A549 (cell line): ENCODE results near the gene STK11IP. TPM values are rescaled to one million over a fixed set of nuclear protein-coding genes. Genes with fewer than 3 reads are reported as not detected.

Source experiments
- ATAC-seq, 2 experiments: fragments of 200-7000 bp in 1 of 2; fragments of >200 bp in 1 of 2; cut with Nextera tagmentation in 1 of 2; cut with Tn5 transposase in 1 of 2; 3 replicates each; pipeline versions ENCODE4 v1.8.0 to v1.9.1; 2018 to 2020; ENCODE audit warnings: mild to moderate bottlenecking in 1 of 2, moderate library complexity in 1 of 2
- CTCF ChIA-PET: fragments of 300-600 bp; sonication (Branson Sonifier 250); formaldehyde crosslinking; extraction: SDS; loops from one replicate; lab custom pipeline; 2021; ENCODE audit warnings: antibody characterized with exemption, inconsistent platforms; lab: Yijun Ruan, JAX
- POLR2A ChIA-PET: fragments of 350-600 bp; formaldehyde crosslinking; extraction: SDS; loops from one replicate; lab custom pipeline; 2021; ENCODE audit warnings: antibody characterized with exemption, inconsistent platforms; lab: Yijun Ruan, JAX
- DNase-seq, 2 experiments: peaks; one replicate each; pipeline versions ENCODE4 v3.0.0 to v3.0.0-alpha.2; 2011 to 2016; ENCODE audit warnings: low read depth in 1 of 2, low spot score in 1 of 2
- FAIRE-seq: peaks from 2 replicates; lab custom pipeline; 2011; peaks lifted over from hg19 to GRCh38; lab: Jason Lieb, UNC
- H3K27ac ChIP-seq, 2 experiments: fragments of >200 bp; sonication (Bioruptor Twin); formaldehyde crosslinking; 3 replicates each; pipeline ENCODE4 v1.5.1; 2016 to 2017
- H3K4me1 ChIP-seq: fragments of >200 bp; sonication (Bioruptor Twin); formaldehyde crosslinking; 3 replicates; pipeline ENCODE4 v1.6.1; 2016
- H3K4me2 ChIP-seq: fragments of >200 bp; sonication (Bioruptor Twin); formaldehyde crosslinking; 3 replicates; pipeline ENCODE4 v1.6.1; 2016
- H3K4me3 ChIP-seq: fragments of >200 bp; sonication (Bioruptor Twin); formaldehyde crosslinking; 3 replicates; pipeline ENCODE4 v1.5.1; 2016
- H3K9me3 ChIP-seq: fragments of >200 bp; sonication (Bioruptor Twin); formaldehyde crosslinking; 3 replicates; pipeline ENCODE4 v1.6.1; 2016
- BCL3 ChIP-seq: fragments of >200 bp; sonication (Bioruptor Twin); formaldehyde crosslinking; IDR thresholded peaks from 3 replicates; pipeline ENCODE4 v1.6.1; 2016
- CBX8 ChIP-seq: fragments of 200-600 bp; sonication (generic); IDR thresholded peaks from 2 replicates; pipeline ENCODE4 v1.6.1; 2016
- CHD2 ChIP-seq: fragments of 150-350 bp; IDR thresholded peaks from 2 replicates; pipeline ENCODE4 v1.6.1; 2014; ENCODE audit warnings: low read length; ENCODE audit not compliant: partially characterized antibody
- ELK1 ChIP-seq: fragments of 150-350 bp; IDR thresholded peaks from 2 replicates; pipeline ENCODE4 v1.6.1; 2014; ENCODE audit warnings: low read depth, mild to moderate bottlenecking, low read length
- EP300 ChIP-seq, 2 experiments: fragments of >200 bp; sonication (Bioruptor Twin); formaldehyde crosslinking; IDR thresholded peaks; 2 replicates in 1 of 2; 3 replicates in 1 of 2; pipeline ENCODE4 v1.6.1; 2016 to 2017
- FOSB ChIP-seq: fragments of 250-450 bp; sonication (Bioruptor Pico); IDR thresholded peaks from 2 replicates; pipeline ENCODE4 v1.5.0; 2020; ENCODE audit warnings: mild to moderate bottlenecking, moderate library complexity
- FOXS1 ChIP-seq: fragments of 250-450 bp; sonication (Bioruptor Pico); IDR thresholded peaks from 2 replicates; pipeline ENCODE4 v1.5.0; 2020; ENCODE audit warnings: mild to moderate bottlenecking, moderate library complexity
- GATA3 ChIP-seq: IDR thresholded peaks from 2 replicates; pipeline ENCODE4 v1.6.1; 2012; ENCODE audit warnings: borderline replicate concordance
- HDAC2 ChIP-seq: fragments of 200-600 bp; sonication (generic); IDR thresholded peaks from 2 replicates; pipeline ENCODE4 v1.6.1; 2016
- HOXB5 ChIP-seq: fragments of 250-450 bp; sonication (Bioruptor Pico); IDR thresholded peaks from 2 replicates; pipeline ENCODE4 v1.5.0; 2020; ENCODE audit warnings: mild to moderate bottlenecking, moderate library complexity
- JUNB ChIP-seq: fragments of >200 bp; sonication (Bioruptor Twin); formaldehyde crosslinking; IDR thresholded peaks from 2 replicates; pipeline ENCODE4 v1.6.1; 2016
- KDM1A ChIP-seq: fragments of 200-600 bp; sonication (generic); IDR thresholded peaks from 2 replicates; pipeline ENCODE4 v1.6.1; 2016; ENCODE audit warnings: low read depth, mild to moderate bottlenecking
- MAX ChIP-seq: IDR thresholded peaks from 2 replicates; pipeline ENCODE4 v1.6.1; 2012
- MAZ ChIP-seq: fragments of 150-350 bp; IDR thresholded peaks from 2 replicates; pipeline ENCODE4 v1.6.1; 2014; ENCODE audit warnings: antibody characterized with exemption, low read depth, low read length, borderline replicate concordance
- PBX3 ChIP-seq: IDR thresholded peaks from 2 replicates; pipeline ENCODE4 v1.6.1; 2012
- POLR2A ChIP-seq: IDR thresholded peaks from 2 replicates; pipeline ENCODE4 v1.6.1; 2012; ENCODE audit warnings: mild to moderate bottlenecking, low read length
- RAD21 ChIP-seq, 2 experiments: fragments of >200 bp in 1 of 2; sonication (Bioruptor Twin) in 1 of 2; formaldehyde crosslinking in 1 of 2; IDR thresholded peaks in 1 of 2; conservative IDR thresholded peaks in 1 of 2; 2 replicates in 1 of 2; 3 replicates in 1 of 2; pipeline ENCODE4 v1.6.1; 2012 to 2018; ENCODE audit warnings: inconsistent platforms in 1 of 2
- REST ChIP-seq: fragments of 200-600 bp; sonication (generic); IDR thresholded peaks from 2 replicates; pipeline ENCODE4 v1.6.1; 2016; ENCODE audit warnings: antibody characterized with exemption, mild to moderate bottlenecking, moderate library complexity
- SREBF2 ChIP-seq: fragments of 450-650 bp; IDR thresholded peaks from 2 replicates; pipeline ENCODE4 v1.6.1; 2014; ENCODE audit warnings: mild to moderate bottlenecking, moderate library complexity
- ZC3H11A ChIP-seq: fragments of 450-650 bp; IDR thresholded peaks from 2 replicates; pipeline ENCODE4 v1.6.1; 2014; ENCODE audit warnings: antibody characterized with exemption, mild to moderate bottlenecking
- WGBS: methylation state at CpG from one replicate; pipeline ENCODE4 v1.1.6; 2017; ENCODE audit errors: missing lambda C conversion rate; 5-methylcytosine and 5-hydroxymethylcytosine counted together
- polyA plus RNA-seq, 4 experiments: library from polyadenylated mRNA; depleted of rRNA in 3 of 4; stranded (reverse); fragments of >200 nt; fragmentation: RNase III in 1 of 4; extraction: RNeasy Plus Mini Kit Qiagen cat#74134 plus additional on column Dnase treatment in 1 of 4; gene quantifications; 2 replicates in 3 of 4; 3 replicates in 1 of 4; pipeline ENCODE4 v1.2.3, GENCODE V29; 2011 to 2017

STK11IP gene
- polyA plus RNA-seq, 2 of the 4 experiments (the other 2 are of a cell fraction), result 13.3 to 18.8 TPM

- TF ChIP-seq HDAC2 (no peak), REST (no peak), BCL3 (no peak), MAZ (0 out of 2 replicates have a peak, but pooled peaks have one; percentile 51), ZC3H11A (no peak), EP300 (IDR thresholded peaks at IDR 0.05) (no peak), FOSB (CRISPR knock-in tag) (no peak), POLR2A (no peak), FOXS1 (no peak), CBX8 (no peak), SREBF2 (no peak), RAD21 (conservative IDR thresholded peaks at IDR 0.05 in 1 of 2, IDR thresholded peaks at IDR 0.05 in 1 of 2) (peak; percentile 90), HOXB5 (CRISPR knock-in tag) (peak; percentile 64; the same call in 1 of the 2 replicates), PBX3 (no peak), KDM1A (no peak), CHD2 (peak; percentile 29), GATA3 (no peak), MAX (peak; percentile 36; the same call in 1 of the 2 replicates)
These were observed 44.9 kb downstream of the STK11IP start (continued) for GRCh38 chr2:219642465-219643083.

- no peak overlapping the region for H3K4me2 ChIP-seq
- no peak overlapping the region for H3K4me3 ChIP-seq
- DNase-seq (no peak), FAIRE-seq (no peak), ATAC-seq (no peak)
- H3K27ac ChIP-seq, result no peak overlapping the region
- TF ChIP-seq JUNB (no peak), KDM1A (no peak), FOSB (CRISPR knock-in tag) (no peak), ELK1 (no peak)
- 55% methylated on average over 7 of the region's 7 CpGs for WGBS
- H3K9me3 ChIP-seq, result no peaks in the 10 kb centered on the region
- ChIA-PET POLR2A (no interaction called here), CTCF (interaction anchor here (0.6 to 6.6 kb wide), 27 partner anchors 9 to 611 kb away, joined by 3 to 68 read pairs (median 5); partner anchors contain the start of genes CHPF, STK11IP and TMEM198)
- peaks cover 10% of the 10 kb centered on the region; the same call in 2 of the 3 replicates for H3K4me1 ChIP-seq
These were observed 45.4 kb downstream of the STK11IP start for GRCh38 chr2:219643084-219643473.
